Astrocyte (in vitro differentiated cells and primary cell): ENCODE data around the gene C9orf152. TPM values are rescaled to one million over a fixed set of nuclear protein-coding genes. Genes with fewer than 3 reads are reported as not detected.
"Not testable (repeated sequence)": the region's sequence is repeated elsewhere in the genome, so short reads cannot be mapped to it uniquely, and the experiment has no call there.

ENCODE experiments used
- DNase-seq: peaks from one replicate; pipeline ENCODE4 v3.0.0-alpha.2; 2010; ENCODE audit warnings: low read depth
- FAIRE-seq: peaks from 2 replicates; lab custom pipeline; 2011; peaks lifted over from hg19 to GRCh38; lab: Jason Lieb, UNC
- H2AFZ ChIP-seq: 2 replicates; pipeline ENCODE4 v1.6.0; 2012; ENCODE audit warnings: low read depth, low read length, inconsistent platforms
- H3K27ac ChIP-seq: 2 replicates; pipeline ENCODE4 v1.5.1; 2011; ENCODE audit warnings: low read depth, low read length, inconsistent platforms
- H3K27me3 ChIP-seq: 2 replicates; pipeline ENCODE4 v1.6.0; 2011; ENCODE audit warnings: low read length, inconsistent platforms; ENCODE audit not compliant: insufficient read depth
- H3K36me3 ChIP-seq: 2 replicates; pipeline ENCODE4 v1.5.1; 2011; ENCODE audit warnings: low read length, inconsistent platforms; ENCODE audit not compliant: insufficient read depth
- H3K4me1 ChIP-seq: 2 replicates; pipeline ENCODE4 v1.5.1; 2011; ENCODE audit warnings: low read length, inconsistent platforms; ENCODE audit not compliant: insufficient read depth
- H3K4me2 ChIP-seq: 2 replicates; pipeline ENCODE4 v1.6.0; 2012; ENCODE audit warnings: low read length, inconsistent platforms
- H3K4me3 ChIP-seq: 2 replicates; pipeline ENCODE4 v1.5.1; 2011; ENCODE audit warnings: low read depth, mild to moderate bottlenecking, low read length, inconsistent platforms; ENCODE audit not compliant: insufficient read depth
- H3K79me2 ChIP-seq: 2 replicates; pipeline ENCODE4 v1.6.0; 2012; ENCODE audit warnings: mild to moderate bottlenecking, low read length, inconsistent platforms; ENCODE audit not compliant: insufficient read depth
- H3K9ac ChIP-seq: 2 replicates; pipeline ENCODE4 v1.6.0; 2012; ENCODE audit warnings: mild to moderate bottlenecking, low read length, inconsistent platforms
- H3K9me3 ChIP-seq: 2 replicates; pipeline ENCODE4 v1.5.1; 2012; ENCODE audit warnings: low read depth, mild to moderate bottlenecking, low read length, inconsistent platforms; ENCODE audit not compliant: insufficient read depth
- H4K20me1 ChIP-seq: 2 replicates; pipeline ENCODE4 v1.6.0; 2012; ENCODE audit warnings: low read length, inconsistent platforms; ENCODE audit not compliant: insufficient read depth
- H3K27ac Mint-ChIP-seq: one replicate; pipeline ENCODE4 v1.8.0; 2021; ENCODE audit warnings: mild to moderate bottlenecking, mixed read lengths; ENCODE audit not compliant: unreplicated experiment
- H3K27me3 Mint-ChIP-seq: one replicate; pipeline ENCODE4 v1.8.0; 2021; ENCODE audit warnings: low read depth, mixed read lengths; ENCODE audit not compliant: unreplicated experiment
- H3K36me3 Mint-ChIP-seq: one replicate; pipeline ENCODE4 v1.8.0; 2021; ENCODE audit warnings: low read depth, mixed read lengths; ENCODE audit not compliant: unreplicated experiment
- H3K4me1 Mint-ChIP-seq: one replicate; pipeline ENCODE4 v1.8.0; 2021; ENCODE audit warnings: low read depth, mixed read lengths; ENCODE audit not compliant: unreplicated experiment
- H3K4me3 Mint-ChIP-seq: one replicate; pipeline ENCODE4 v1.8.0; 2021; ENCODE audit warnings: mild to moderate bottlenecking, moderate library complexity, mixed read lengths; ENCODE audit not compliant: unreplicated experiment
- H3K9me3 Mint-ChIP-seq: one replicate; pipeline ENCODE4 v1.8.0; 2021; ENCODE audit warnings: mild to moderate bottlenecking, mixed read lengths; ENCODE audit not compliant: unreplicated experiment
- CTCF ChIP-seq: IDR thresholded peaks from 2 replicates; pipeline ENCODE4 v1.5.1; 2011; ENCODE audit warnings: low read depth, mild to moderate bottlenecking, inconsistent platforms, low read length, moderate library complexity; ENCODE audit not compliant: insufficient read depth
- EZH2 ChIP-seq: IDR thresholded peaks from 2 replicates; pipeline ENCODE4 v1.6.1; 2012; ENCODE audit warnings: mild to moderate bottlenecking, low read length, inconsistent platforms; ENCODE audit not compliant: insufficient read depth
- total RNA-seq: library from RNA; stranded (reverse); gene quantifications from 2 replicates; pipeline ENCODE4 v1.2.1, GENCODE V29; 2021

Gene C9orf152
- total RNA-seq, 1 donor from 2014 or later: 0.07 TPM

GRCh38 chr9:110207071-110207641 is 803 bp downstream of the C9orf152 start:
- Histone ChIP-seq H3K9me3 (no peaks in the 10 kb centered on the region), H3K9ac (no peak overlapping the region), H3K4me3 (no peak overlapping the region), H2AFZ (no peak overlapping the region), H3K79me2 (no peaks in the 10 kb centered on the region), H3K36me3 (no peaks in the 10 kb centered on the region), H4K20me1 (no peaks in the 10 kb centered on the region), H3K27me3 (peaks cover 13% of the 10 kb centered on the region), H3K4me1 (no peaks in the 10 kb centered on the region), H3K4me2 (no peak overlapping the region), H3K27ac (no peak overlapping the region)
- no peak overlapping the region for H3K4me3 Mint-ChIP-seq
- no peak overlapping the region for H3K27ac Mint-ChIP-seq
- no peak for TF ChIP-seq CTCF
- TF ChIP-seq EZH2: no peak
- H3K36me3 Mint-ChIP-seq: no peaks in the 10 kb centered on the region
- peaks cover 32% of the 10 kb centered on the region for H3K27me3 Mint-ChIP-seq
- peaks cover 4% of the 10 kb centered on the region for H3K9me3 Mint-ChIP-seq
- no peaks in the 10 kb centered on the region for H3K4me1 Mint-ChIP-seq
- FAIRE-seq (no peak), DNase-seq (no peak)

- Histone ChIP-seq H3K79me2 (no peaks in the 10 kb centered on the region), H4K20me1 (no peaks in the 10 kb centered on the region), H3K9ac (no peak overlapping the region), H3K4me1 (no peaks in the 10 kb centered on the region), H3K9me3 (no peaks in the 10 kb centered on the region), H3K27me3 (peaks cover 13% of the 10 kb centered on the region), H3K27ac (no peak overlapping the region), H3K4me3 (no peak overlapping the region), H2AFZ (no peak overlapping the region), H3K36me3 (no peaks in the 10 kb centered on the region), H3K4me2 (no peak overlapping the region)
- Mint-ChIP-seq H3K9me3 (peaks cover 2% of the 10 kb centered on the region), H3K4me3 (no peak overlapping the region), H3K36me3 (no peaks in the 10 kb centered on the region), H3K27ac (no peak overlapping the region), H3K27me3 (peaks cover 36% of the 10 kb centered on the region), H3K4me1 (no peaks in the 10 kb centered on the region)
- TF ChIP-seq CTCF: no peak
- no peak for TF ChIP-seq EZH2
- DNase-seq (no peak), FAIRE-seq (no peak)
Observed at GRCh38 chr9:110206389-110206788, 1.6 kb downstream of the C9orf152 start.

GRCh38 chr9:110205612-110206011 is 2.3 kb downstream of the C9orf152 start:
- not testable (repeated sequence) for H3K36me3 ChIP-seq

More at GRCh38 chr9:110205612-110206011, 2.3 kb downstream of the C9orf152 start:
- H3K4me3 Mint-ChIP-seq, H3K9me3 ChIP-seq, H3K9me3 Mint-ChIP-seq, H3K4me1 Mint-ChIP-seq, H3K36me3 Mint-ChIP-seq, FAIRE-seq, H3K4me3 ChIP-seq, H3K9ac ChIP-seq, H3K4me2 ChIP-seq, H3K79me2 ChIP-seq, DNase-seq, H3K27ac Mint-ChIP-seq, H3K27ac ChIP-seq, H4K20me1 ChIP-seq, H2AFZ ChIP-seq, H3K4me1 ChIP-seq: not testable (repeated sequence)
- peaks cover 13% of the 10 kb centered on the region for H3K27me3 ChIP-seq
- H3K27me3 Mint-ChIP-seq: peaks cover 43% of the 10 kb centered on the region
